Measurements from ENCODE around the gene ZFYVE28. TPM values are rescaled to one million over a fixed set of nuclear protein-coding genes. Genes with fewer than 3 reads are reported as not detected.

Gene ZFYVE28
- total RNA-seq, 1 donor from 2014 or later = 11.3 TPM

DNA sequence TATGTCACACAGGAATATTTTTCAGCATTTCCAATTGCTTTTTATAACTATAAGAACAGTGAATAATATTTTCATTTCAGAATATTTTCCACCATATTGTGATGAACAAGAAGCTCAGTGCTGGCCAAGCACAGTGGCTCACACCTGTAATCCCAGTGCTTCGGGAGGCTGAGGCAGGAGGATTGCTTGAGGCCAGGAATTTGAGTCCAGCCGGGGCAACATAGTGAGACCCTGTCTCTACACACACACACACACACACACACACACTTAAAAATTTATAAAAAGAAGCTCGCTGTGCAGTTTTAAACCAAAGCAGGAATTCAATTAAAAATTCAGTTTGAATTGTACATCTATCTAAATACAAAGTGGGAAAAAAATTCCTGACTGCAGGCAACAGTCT lies 3.2 kb downstream of the ZFYVE28 start:
- H3K27me3 ChIP-seq = no peaks in the 10 kb centered on the region
- no peak for DNase-seq (ENCODE audit: extremely low spot score in 2 of 2)
- H3K36me3 ChIP-seq = no peaks in the 10 kb centered on the region
- H3K27ac ChIP-seq = no peak overlapping the region
- no peaks in the 10 kb centered on the region for H3K9me3 ChIP-seq
- intact Hi-C loops (cut with DNase I) = loop anchor here (5.0 to 10.0 kb wide), 2 partner anchors 150 to 173 kb away; partner anchors contain the start of genes HAUS3, MXD4 and POLN
- H3K4me3 ChIP-seq = no peak overlapping the region
- TF ChIP-seq CTCF (IDR thresholded peaks at IDR 0.05) (no peak), POLR2AphosphoS5 (IDR thresholded peaks at IDR 0.05; ENCODE audit: insufficient read depth in 1 of 2, low read depth in 1 of 2) (no peak), POLR2A (IDR thresholded peaks at IDR 0.05) (no peak)
- H3K4me1 ChIP-seq = peaks cover 60% of the 10 kb centered on the region

DNA sequence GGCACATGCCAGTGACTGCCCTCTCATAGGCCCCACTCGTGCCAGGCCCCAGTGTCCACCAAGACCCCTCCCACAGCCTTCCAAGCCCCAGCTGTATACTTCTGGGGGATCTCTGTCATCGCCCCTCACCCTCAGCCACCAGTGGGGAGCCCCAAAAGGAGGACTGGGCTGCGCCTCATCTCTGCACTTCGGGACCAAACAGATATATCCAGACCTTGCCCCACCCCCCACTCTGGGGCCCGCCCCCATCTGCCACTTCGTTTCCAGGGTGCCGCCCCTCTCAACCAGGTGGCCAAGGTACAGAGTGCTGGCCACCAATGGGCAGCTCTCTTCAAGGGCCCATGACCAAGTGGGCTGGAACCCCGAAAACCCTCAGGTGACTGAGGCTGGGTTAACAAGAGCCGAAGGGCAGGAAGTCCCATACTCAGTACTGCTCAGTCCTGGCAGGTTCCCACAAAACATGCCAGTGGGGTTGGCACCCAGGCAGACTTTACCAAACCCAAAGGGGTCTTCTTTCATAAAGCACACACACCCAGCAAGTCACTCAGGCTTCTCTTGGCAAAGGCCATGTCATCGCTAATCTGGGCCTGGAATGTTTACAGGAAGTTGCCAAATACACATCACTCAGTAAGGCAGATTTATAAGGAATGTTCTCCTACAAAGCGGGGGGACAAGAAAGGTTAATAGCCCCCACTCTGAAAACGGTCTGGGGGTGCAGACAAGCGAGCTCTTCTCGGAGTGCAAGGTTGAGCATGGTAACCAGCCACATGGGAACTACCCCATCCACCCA lies 4.4 kb downstream of the ZFYVE28 start:
- Histone ChIP-seq H3K9me3 (no peaks in the 10 kb centered on the region), H3K27ac (peak overlapping the region; percentile 31), H3K36me3 (no peaks in the 10 kb centered on the region), H3K27me3 (no peaks in the 10 kb centered on the region), H3K4me3 (peak overlapping the region in 1 of 2 donors; percentile 33), H3K4me1 (peaks cover 50% of the 10 kb centered on the region)
- intact Hi-C loops (cut with DNase I) = loop anchor here (10.0 kb wide), 1 partner anchor 149 kb away; the partner anchor contains the start of gene MXD4
- DNase-seq (ENCODE audit: extremely low spot score in 2 of 2) = no peak
- TF ChIP-seq CTCF (IDR thresholded peaks at IDR 0.05) (no peak), POLR2A (IDR thresholded peaks at IDR 0.05) (no peak), POLR2AphosphoS5 (IDR thresholded peaks at IDR 0.05; ENCODE audit: insufficient read depth in 1 of 2, low read depth in 1 of 2) (no peak)

- Histone ChIP-seq H3K27me3 (no peaks in the 10 kb centered on the region), H3K9me3 (no peaks in the 10 kb centered on the region), H3K4me3 (peak overlapping the region; percentile 15 to 33), H3K36me3 (no peaks in the 10 kb centered on the region), H3K27ac (peak overlapping the region; percentile 31), H3K4me1 (peaks cover 47% of the 10 kb centered on the region)
- no peak for TF ChIP-seq POLR2A (IDR thresholded peaks at IDR 0.05)
- TF ChIP-seq POLR2AphosphoS5 (IDR thresholded peaks at IDR 0.05; ENCODE audit: insufficient read depth in 1 of 2, low read depth in 1 of 2) = peak; percentile 23 to 69
- TF ChIP-seq CTCF (IDR thresholded peaks at IDR 0.05) = peak in 1 of 3 experiments; percentile 11
- no peak for DNase-seq (ENCODE audit: extremely low spot score in 2 of 2)
- intact Hi-C loops (cut with DNase I) = loop anchor here (10.0 kb wide), 1 partner anchor 148 kb away; the partner anchor contains the start of gene MXD4
Observed at GRCh38 chr4:2412885-2413716, 5.3 kb downstream of the ZFYVE28 start.

DNA sequence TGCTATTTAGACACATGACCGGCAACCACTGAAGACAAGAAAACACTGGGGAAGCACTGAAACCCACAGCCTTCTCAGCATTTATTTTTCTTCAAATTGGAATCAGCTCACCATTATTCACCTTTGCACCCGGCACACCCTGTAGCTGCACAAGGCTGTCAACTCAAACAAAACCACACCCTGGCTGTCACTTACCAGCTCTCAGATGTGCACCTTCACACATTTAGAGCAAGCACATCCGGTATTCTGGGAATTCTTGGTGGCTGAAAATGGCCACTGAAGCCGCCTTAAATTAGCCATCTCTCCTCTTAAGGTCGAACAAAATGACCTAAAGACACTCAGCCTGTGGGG lies 5.9 kb downstream of the ZFYVE28 start:
- TF ChIP-seq POLR2A (IDR thresholded peaks at IDR 0.05) = no peak
- H3K36me3 ChIP-seq = no peaks in the 10 kb centered on the region
- no peaks in the 10 kb centered on the region for H3K27me3 ChIP-seq
- peak overlapping the region; percentile 15 to 33 for H3K4me3 ChIP-seq
- no peaks in the 10 kb centered on the region for H3K9me3 ChIP-seq
- no peak for DNase-seq (ENCODE audit: extremely low spot score in 2 of 2)
- peak overlapping the region; percentile 31 for H3K27ac ChIP-seq
- H3K4me1 ChIP-seq = peaks cover 41% of the 10 kb centered on the region
- intact Hi-C loops (cut with DNase I) = loop anchor here (10.0 kb wide), 1 partner anchor 148 kb away; the partner anchor contains the start of gene MXD4

DNA sequence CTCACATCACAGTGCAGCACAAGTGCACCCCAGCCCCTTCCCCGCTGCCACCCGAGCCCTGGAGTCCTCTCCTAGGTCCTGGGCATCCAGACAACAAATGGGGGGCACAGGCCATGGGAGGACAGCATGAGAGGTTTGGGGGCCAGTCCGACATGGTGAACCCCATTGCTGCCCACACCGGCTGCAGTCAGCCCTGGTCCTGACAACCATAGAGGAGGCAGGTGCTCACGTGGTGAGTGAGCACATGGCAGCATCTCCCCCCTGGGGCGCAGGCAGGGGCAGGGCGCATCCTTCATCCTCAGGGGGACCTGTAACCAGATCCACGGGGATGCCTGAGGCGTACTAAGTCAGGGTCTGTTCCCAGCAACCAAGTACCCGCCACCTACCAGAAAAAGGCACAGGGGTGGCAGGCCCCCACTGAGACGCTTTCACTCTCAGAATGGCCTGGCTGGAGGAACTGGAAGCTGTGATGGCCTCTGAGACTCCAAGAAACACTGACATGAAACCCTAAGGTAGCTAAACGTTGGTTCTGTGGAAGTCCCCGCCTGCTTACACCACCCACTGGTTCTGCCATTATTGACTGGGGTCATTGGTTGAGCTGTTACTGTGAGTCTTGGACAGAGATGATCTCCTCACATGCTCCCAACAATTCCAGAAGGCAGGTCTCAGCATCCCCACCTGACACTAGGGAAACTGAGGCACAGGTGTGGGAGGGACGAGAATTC lies 6.5 kb downstream of the ZFYVE28 start:
- intact Hi-C loops (cut with DNase I) = loop anchor here (10.0 kb wide), 1 partner anchor 147 kb away; the partner anchor contains the start of gene MXD4
- no peaks in the 10 kb centered on the region for H3K27me3 ChIP-seq

More for the DNA sequence above, 6.5 kb downstream of the ZFYVE28 start:
- no peak for DNase-seq (ENCODE audit: extremely low spot score in 2 of 2)
- no peak overlapping the region for H3K27ac ChIP-seq
- H3K9me3 ChIP-seq = no peaks in the 10 kb centered on the region
- peaks cover 39% of the 10 kb centered on the region for H3K4me1 ChIP-seq
- no peak overlapping the region for H3K4me3 ChIP-seq
- no peak for TF ChIP-seq CTCF (IDR thresholded peaks at IDR 0.05)
- no peak for TF ChIP-seq POLR2AphosphoS5 (IDR thresholded peaks at IDR 0.05; ENCODE audit: insufficient read depth in 1 of 2, low read depth in 1 of 2)
- TF ChIP-seq POLR2A (IDR thresholded peaks at IDR 0.05) = no peak
- H3K36me3 ChIP-seq = no peaks in the 10 kb centered on the region

Data from vagina (tissue), 2 donors.